GM13976 (cell line): ENCODE data around the gene MS4A4E.

Source experiments
- DNase-seq: peaks from one replicate; pipeline ENCODE4 v3.0.0; 2012; ENCODE audit warnings: low spot score
- in situ Hi-C: fragments of 300-500 bp; cut with MboI; formaldehyde crosslinking; loops from one replicate; pipeline ENCODE4 v1.12.0; 2022; ENCODE audit warnings: low sequenced_read_pairs, mixed read lengths, inconsistent platforms; ENCODE audit not compliant: unreplicated experiment
- TF ChIP-seq, protein P1 (sequence below): IDR thresholded peaks from 2 replicates; pipeline ENCODE4 v1.5.1; 2012; ENCODE audit warnings: borderline replicate concordance, mild to moderate bottlenecking; ENCODE audit not compliant: insufficient read depth; ENCODE audit errors: extremely low read depth, missing control alignments, control extremely low read depth

MS4A4E gene

DNA sequence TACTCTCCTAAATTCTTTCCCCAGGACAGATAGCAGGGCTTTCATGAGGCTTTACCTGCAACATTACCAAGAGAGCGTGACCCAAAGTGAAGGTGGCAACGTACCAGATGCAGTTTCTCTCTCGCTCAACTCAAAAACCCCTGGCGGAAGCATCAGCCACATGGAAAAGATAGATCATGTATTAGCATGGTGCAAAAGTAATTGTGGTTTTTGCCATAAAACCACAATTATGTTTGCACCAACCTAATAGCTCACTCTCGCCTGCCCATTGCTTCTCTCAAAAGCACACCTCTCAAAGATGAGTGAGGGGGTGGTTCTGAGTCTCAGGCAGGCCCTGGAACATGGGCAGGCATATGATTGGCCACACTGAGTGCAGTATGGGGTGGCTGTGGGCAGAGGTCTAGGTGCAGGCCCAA is 67.1 kb downstream of the MS4A4E start:
- in situ Hi-C loops, result no loop called here
- TF ChIP-seq, protein P1, sequence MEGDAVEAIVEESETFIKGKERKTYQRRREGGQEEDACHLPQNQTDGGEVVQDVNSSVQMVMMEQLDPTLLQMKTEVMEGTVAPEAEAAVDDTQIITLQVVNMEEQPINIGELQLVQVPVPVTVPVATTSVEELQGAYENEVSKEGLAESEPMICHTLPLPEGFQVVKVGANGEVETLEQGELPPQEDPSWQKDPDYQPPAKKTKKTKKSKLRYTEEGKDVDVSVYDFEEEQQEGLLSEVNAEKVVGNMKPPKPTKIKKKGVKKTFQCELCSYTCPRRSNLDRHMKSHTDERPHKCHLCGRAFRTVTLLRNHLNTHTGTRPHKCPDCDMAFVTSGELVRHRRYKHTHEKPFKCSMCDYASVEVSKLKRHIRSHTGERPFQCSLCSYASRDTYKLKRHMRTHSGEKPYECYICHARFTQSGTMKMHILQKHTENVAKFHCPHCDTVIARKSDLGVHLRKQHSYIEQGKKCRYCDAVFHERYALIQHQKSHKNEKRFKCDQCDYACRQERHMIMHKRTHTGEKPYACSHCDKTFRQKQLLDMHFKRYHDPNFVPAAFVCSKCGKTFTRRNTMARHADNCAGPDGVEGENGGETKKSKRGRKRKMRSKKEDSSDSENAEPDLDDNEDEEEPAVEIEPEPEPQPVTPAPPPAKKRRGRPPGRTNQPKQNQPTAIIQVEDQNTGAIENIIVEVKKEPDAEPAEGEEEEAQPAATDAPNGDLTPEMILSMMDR, result no peak
- DNase-seq, result no peak

DNA sequence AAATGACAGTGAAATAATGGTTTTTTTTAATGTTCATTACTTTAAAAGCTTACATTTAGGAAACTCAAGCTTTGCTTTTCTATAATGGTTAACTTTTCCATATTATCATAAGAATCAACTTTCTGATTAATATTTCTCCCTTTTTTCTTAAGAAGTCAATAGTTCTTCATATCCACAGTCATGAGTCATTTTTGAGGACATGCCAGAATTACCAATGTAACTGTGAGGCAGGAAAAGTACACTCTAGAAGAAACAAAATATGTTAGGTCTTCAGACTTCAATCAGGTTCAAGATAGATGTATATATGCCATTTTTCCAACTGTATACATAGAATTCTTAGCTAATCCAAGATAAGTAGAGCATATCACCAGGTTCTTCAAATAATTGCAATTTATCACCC is 70.9 kb downstream of the MS4A4E start:
- no peak for DNase-seq
- in situ Hi-C loops, result no loop called here
- TF ChIP-seq, protein P1, result no peak

DNA sequence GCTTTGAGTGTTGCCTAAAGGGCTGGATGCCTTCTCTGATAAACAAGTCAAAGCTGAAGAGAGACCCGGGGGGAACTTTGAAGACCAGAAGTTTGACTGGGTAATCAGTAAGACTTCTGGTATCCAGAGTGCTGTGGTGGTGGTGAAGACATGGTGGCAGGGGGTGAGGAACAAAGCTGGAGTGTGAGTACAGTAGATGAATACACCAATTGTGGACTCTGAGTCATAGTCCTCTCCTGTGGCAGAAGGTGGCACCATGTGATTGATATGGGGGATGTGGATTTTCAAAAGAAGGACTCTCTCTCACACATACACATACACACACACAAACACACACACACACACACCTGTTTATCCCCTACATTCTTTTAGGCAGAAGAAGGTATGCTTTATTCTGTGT is 72.4 kb downstream of the MS4A4E start:
- DNase-seq, result no peak
- TF ChIP-seq, protein P1, result no peak
- in situ Hi-C loops, result no loop called here

DNA sequence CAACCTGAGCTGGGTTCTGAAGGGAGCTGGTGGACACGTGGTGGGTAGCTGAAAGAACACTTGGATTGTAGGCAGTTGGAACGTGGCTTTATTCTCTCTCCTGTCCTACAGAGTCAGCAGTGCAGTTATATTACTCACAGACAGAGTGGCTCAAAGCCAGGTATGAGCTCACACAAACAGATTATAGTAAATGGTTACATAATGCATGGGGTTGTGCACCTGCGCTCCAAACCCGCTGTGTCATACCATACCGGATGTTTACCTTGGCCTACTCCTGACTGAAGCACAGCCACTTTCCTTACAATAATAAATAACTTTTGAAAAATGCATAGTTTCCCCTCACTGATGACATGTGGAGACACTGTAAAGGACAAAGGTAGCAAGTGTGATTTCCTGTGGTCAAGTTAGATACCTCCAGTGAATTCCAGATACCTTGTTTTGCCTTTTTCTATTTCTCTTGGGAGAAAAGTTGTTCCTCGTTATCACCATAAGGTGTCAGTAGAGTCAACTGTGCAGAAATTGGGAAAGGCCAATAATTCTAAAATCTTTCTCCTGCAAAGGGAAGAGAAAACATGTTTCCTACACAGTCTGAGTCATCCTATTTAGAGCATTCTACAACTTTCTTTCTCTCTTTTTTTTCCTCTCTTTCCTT is 73.5 kb downstream of the MS4A4E start:
- no peak for DNase-seq
- TF ChIP-seq, protein P1, result no peak
- in situ Hi-C loops, result no loop called here

DNA sequence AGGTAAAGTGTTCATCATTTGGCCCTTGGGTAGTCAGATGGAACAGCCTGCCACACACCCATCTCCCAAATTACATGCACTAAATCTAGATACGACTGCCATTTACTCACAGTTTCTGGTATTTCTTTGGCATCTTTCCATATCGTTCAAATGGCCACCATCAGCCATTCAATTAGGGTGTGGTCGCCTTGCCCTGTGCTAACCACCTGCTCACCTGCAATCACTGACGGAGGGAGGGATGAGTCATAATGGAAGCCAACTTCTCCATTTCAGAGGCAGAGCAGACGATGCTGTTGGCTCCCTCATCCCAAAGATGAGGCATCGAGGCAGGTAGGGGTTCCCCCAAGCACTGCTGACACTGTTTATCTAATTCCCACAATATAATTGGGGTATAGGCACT is 74.6 kb downstream of the MS4A4E start:
- TF ChIP-seq, protein P1, result no peak
- in situ Hi-C loops, result no loop called here
- no peak for DNase-seq

DNA sequence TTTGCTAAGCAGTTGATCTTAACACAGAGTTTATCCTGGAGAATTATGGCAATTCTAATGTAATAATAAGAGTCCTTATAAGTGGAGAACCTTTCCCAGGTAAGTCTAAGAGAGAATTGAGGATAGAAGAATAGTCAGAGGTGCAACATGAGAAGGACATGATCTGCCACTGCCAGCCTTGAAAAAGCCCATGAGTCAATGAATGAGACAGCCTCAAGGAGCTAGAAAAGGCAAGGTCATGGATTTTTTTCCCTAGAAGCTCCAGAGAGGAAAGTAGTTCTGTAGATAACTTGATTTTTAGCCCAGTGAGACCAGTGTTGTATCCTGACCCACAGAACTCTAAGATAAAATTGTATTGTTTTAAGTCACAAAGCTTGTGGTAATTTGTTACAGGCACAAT is 77.0 kb downstream of the MS4A4E start:
- TF ChIP-seq, protein P1, result no peak
- in situ Hi-C loops, result no loop called here
- no peak for DNase-seq
